ENCODE results near the gene ITGA5.

DNA sequence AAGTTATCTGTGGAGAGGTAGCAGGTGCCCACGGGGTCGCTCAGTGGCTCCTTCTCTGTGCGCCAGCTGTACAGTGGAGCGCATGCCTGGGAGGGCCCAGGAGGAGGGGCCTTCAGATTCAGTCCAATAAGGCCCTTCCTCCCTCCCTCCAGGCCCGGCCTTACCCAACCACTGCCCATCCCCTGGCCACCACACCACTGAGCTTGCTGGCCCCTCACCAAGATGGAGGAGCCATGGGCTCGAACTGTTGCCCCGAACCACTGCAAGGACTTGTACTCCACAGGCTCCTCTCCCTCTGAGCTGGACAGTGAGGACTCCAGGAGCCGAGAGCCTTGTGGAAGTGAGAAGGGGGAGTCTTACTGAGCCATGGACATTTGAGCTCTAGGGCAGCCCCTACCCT is 9.8 kb downstream of the ITGA5 start:
- no peak for TF ChIP-seq POLR2A (IDR thresholded peaks at IDR 0.05)
- TF ChIP-seq, protein P1, sequence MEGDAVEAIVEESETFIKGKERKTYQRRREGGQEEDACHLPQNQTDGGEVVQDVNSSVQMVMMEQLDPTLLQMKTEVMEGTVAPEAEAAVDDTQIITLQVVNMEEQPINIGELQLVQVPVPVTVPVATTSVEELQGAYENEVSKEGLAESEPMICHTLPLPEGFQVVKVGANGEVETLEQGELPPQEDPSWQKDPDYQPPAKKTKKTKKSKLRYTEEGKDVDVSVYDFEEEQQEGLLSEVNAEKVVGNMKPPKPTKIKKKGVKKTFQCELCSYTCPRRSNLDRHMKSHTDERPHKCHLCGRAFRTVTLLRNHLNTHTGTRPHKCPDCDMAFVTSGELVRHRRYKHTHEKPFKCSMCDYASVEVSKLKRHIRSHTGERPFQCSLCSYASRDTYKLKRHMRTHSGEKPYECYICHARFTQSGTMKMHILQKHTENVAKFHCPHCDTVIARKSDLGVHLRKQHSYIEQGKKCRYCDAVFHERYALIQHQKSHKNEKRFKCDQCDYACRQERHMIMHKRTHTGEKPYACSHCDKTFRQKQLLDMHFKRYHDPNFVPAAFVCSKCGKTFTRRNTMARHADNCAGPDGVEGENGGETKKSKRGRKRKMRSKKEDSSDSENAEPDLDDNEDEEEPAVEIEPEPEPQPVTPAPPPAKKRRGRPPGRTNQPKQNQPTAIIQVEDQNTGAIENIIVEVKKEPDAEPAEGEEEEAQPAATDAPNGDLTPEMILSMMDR (IDR thresholded peaks at IDR 0.05) = no peak
